A673 (cell line): Measurements from ENCODE around the gene WNT7A.

Experiments
- EZH2 ChIP-seq: fragments of 200-600 bp; sonication (generic); IDR thresholded peaks from 2 replicates; pipeline ENCODE4 v1.6.1; 2017; ENCODE audit warnings: borderline replicate concordance, low read depth, mild to moderate bottlenecking, mixed read lengths, antibody characterized with exemption, low read length; ENCODE audit not compliant: poor library complexity, severe bottlenecking
- TF ChIP-seq, protein P1 (sequence below): fragments of 300-800, 200-600 bp; sonication (generic); conservative IDR thresholded peaks from 2 replicates; pipeline ENCODE4 v1.5.1; 2017; ENCODE audit warnings: low read depth, mild to moderate bottlenecking, antibody characterized with exemption, low read length, moderate library complexity, mixed read lengths

DNA sequence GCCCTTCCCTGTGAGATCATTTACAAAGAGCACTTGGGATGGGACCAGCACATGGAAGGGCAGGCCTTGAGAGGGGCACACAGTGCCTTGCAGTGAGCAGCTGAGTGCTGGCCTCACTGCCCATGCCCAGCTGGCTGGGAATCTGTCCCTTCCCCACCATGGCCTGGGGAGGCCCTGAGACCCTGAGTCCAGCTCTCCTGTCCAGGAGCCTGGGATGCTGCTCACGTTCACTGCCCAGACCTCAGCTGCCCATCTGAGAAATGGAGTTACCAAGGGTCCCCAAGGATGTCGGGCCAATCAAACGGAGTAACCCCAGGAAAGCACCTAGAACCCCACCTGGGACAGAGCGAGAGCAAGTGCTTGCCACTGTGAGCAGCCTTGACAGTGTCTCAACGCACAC lies 35.6 kb downstream of the WNT7A start:
- TF ChIP-seq, protein P1, sequence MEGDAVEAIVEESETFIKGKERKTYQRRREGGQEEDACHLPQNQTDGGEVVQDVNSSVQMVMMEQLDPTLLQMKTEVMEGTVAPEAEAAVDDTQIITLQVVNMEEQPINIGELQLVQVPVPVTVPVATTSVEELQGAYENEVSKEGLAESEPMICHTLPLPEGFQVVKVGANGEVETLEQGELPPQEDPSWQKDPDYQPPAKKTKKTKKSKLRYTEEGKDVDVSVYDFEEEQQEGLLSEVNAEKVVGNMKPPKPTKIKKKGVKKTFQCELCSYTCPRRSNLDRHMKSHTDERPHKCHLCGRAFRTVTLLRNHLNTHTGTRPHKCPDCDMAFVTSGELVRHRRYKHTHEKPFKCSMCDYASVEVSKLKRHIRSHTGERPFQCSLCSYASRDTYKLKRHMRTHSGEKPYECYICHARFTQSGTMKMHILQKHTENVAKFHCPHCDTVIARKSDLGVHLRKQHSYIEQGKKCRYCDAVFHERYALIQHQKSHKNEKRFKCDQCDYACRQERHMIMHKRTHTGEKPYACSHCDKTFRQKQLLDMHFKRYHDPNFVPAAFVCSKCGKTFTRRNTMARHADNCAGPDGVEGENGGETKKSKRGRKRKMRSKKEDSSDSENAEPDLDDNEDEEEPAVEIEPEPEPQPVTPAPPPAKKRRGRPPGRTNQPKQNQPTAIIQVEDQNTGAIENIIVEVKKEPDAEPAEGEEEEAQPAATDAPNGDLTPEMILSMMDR, result no peak
- TF ChIP-seq EZH2, result no peak
